ENCODE results near the gene DCAF15.
A peak's percentile ranks its signal among the peaks of the same experiment; 100 is the strongest.

Gene DCAF15

DNA sequence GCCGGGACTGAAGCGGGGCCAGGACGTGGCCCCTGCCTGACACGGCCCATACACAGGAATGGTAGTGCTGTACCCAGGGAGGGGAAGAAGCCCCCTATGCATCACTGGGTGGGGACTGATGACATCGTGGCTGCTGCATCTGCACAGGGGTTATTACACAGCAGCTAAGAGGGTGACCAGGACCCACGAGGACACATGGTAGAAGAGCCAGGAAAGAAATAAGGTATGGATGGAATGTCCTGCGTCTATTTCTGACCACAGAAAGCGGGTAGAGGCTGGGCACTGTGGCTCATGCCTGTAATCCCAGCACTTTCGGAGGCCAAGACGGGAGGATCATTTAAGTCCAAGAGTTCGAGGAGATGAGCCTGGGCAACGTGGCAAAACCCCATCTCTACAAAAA, 24.1 kb downstream of the DCAF15 start:
- no peak for DNase-seq (ENCODE audit: low spot score)

DNA sequence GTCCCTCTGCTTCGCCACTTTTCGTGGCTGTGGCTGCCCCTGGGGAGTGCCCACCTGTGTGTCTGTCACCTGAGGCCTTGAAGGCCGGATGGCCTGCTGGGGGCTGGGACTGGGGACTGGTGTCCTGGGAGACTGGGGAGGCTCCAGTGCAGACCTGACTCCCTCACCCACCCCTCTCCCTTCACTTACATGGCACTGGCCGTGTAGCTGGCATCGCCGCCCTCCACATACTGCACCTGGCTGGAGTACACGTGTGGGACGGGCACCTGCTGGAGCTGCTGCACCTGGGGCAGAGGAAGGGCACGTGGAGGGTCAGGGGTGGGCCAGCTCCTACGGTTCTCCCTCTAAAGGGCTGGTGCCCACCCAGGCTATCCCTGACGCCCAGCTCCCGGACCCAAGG, 25.5 kb downstream of the DCAF15 start:
- no peak for DNase-seq (ENCODE audit: low spot score)

DNA sequence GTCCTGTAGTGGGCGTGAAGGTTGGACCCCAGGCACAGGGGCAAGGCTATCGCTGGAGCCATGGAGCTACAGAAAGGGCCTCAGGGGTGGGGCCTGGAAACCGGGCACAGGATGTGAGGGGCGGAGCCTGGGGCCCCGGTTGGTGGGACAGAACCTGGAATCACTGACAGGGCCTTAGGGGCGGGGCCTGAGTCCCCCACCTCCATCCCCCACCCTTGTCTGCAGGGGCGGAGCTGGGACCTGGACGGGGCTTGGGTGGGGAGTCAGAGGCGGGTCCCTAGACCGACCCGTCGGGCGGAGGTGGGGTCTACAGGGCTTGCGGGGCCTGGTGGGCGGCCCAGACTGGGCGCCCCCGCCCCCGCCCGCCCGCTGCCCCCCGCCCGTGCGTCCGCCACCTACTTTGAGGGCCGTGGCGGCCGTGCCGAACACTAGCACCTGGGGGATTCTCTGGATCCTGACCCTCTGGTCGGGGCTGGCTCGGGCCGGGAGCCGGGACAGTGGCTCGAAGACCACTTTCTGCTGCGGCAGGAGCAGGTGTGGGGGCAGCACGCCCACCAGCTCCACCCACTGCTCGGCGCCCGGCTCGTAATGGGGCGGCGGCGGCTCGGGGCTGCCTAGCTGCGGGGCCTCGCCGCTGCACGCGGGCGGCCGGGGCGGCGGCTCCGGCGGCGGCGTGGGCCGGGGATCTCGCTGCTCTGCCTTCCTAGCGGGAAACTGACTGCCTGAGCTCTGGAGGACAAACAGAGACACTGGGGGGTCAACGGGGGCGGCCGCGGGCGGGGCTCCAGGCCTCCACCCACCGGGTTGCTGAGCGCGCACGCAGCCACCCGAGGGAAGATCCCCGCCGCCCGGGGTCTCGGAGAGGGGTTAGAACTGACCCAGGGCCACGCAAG, 26.3 kb downstream of the DCAF15 start:
- peak; percentile 53 for DNase-seq (ENCODE audit: low spot score)

DNA sequence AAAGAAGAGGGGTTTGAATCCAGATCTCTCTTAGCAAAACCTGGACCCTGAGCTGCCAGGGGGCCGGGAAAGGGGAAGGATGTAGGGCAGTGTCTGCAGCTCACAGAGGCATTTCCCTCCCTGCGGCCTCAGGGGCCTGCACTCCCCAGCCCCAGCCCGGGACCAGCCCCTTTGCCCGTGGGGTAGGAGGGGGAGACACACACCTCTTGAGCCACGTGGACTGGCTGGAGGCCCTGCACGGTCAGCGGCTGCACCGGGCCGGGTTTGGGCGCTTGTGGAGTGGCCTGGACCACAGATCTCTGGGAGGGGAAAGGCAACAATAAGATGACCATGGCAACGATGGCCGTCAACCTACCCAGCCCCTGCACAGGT, 26.9 kb downstream of the DCAF15 start:
- DNase-seq (ENCODE audit: low spot score): no peak

DNA sequence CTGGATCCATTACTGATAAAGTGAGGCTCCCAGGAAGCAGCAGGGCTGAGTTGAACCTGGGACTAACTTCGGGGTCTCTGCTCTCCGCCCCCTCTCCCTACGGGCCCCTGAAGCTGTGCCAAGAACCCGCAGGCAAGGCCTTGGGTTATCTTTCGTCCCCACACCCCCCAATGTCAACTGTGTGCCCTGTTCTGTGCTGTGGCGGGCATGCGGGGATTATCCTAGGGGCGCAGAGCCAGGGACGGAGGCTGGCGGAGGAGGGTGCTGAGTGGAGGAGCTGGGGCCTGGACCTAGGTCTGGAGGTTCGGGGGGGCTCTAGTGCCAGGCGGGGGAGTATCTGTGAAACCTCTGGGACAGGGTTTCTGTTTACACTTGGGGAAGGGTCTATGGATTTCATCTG, 27.4 kb downstream of the DCAF15 start:
- no peak for DNase-seq (ENCODE audit: low spot score)

DNA sequence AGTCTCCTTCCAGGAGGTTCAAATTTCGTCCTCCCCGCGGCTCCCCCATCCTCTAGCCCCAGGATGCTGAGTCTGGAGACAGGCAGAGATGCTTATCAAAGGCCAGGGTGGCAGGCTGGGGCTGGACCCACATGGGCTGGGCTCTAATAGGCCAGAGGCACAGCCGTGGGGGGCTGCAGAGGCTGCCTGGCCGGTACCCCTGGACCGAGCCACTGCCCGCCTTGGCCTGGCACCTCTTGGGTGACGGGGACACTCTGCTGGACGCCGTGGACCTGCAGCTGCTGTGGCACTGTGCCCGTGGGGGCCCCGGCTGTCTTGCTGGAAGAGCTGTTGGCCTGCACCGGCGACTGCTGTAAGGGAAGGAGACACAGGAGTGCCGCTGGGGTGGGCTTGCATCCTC, 28.0 kb downstream of the DCAF15 start:
- DNase-seq (ENCODE audit: low spot score): no peak

DNA sequence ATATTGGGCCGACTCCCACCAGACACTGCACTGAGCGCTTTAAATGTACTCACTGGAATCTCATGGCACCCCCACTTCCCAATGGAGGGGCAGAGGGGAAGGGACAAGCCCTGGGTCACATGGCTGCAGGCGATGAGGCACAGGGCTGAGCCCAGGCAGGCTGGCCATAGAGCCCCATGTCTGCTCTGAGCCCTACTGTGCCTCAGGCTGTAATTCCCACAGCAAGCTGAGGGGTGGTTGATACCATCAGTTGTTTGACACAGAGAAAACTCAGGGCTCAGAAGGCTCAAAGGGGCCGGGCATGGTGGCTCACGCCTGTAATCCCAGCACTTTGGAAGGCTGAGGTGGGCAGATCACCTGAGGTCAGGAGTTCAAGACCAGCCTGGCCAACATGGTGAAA, 28.7 kb downstream of the DCAF15 start:
- DNase-seq (ENCODE audit: low spot score): no peak

DNA sequence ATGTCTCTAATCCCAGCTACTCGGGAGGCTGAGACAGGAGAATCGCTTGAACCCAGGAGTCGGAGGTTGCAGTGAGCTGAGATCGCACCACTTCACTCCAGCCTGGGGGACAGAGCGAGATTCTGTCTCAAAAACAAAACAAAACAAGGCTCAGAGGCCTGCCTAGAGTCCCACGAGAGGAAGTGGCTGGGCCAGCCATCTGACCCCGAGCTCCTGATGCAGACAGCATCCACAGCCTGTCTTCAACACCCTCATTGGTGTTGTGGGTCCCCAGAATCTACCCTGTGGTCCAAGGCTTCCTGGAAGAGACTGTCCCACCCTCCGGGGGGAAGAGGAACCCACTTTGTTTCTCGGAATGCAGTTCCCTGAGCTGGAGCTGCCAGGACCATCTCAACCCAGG, 29.2 kb downstream of the DCAF15 start:
- no peak for DNase-seq (ENCODE audit: low spot score)

DNA sequence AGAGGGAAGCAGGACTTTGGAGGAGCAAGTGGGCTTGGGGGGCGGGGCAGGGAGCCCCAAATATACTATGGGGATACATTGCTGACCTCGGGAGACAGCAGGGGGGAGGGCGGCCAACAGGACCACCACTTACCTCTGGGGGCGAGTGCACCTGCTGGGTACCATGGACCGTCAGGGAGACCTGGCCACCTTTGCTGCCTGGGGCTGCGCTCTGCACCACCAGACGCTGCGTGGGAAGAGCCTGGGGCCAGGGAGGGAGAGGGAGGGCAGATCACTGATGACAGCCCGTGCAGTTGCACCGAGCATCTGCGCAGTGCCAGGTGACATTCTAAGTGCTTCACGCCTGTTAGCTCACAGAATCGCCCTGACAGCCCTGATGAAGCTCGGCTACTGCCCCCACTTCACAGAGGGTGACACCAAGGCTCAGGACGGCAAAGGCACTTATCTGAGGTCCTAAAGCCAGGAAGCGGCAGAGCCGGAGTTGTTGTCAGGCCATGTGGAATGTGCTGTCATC, 29.7 kb downstream of the DCAF15 start:
- no peak for DNase-seq (ENCODE audit: low spot score)

DNA sequence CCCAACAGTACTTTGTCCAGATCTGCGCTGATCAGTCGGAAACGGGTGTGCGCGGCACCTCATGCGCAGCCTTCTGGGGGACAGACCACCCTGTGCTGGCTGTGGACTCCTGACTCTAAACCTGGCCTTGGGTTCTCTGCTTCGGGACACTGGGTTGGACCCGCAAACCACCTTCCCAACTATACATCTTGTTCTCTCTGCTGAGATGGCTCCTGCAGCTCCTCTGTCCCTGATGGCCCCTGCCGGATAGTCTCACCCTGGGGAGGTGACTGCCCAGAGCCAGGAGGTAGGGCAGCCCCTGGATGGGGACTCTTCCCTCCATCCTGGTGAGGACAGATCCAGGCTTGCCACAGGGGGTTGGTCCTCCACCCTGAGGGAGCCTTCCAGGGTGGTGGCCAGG, 30.5 kb downstream of the DCAF15 start:
- no peak for DNase-seq (ENCODE audit: low spot score)

DNA sequence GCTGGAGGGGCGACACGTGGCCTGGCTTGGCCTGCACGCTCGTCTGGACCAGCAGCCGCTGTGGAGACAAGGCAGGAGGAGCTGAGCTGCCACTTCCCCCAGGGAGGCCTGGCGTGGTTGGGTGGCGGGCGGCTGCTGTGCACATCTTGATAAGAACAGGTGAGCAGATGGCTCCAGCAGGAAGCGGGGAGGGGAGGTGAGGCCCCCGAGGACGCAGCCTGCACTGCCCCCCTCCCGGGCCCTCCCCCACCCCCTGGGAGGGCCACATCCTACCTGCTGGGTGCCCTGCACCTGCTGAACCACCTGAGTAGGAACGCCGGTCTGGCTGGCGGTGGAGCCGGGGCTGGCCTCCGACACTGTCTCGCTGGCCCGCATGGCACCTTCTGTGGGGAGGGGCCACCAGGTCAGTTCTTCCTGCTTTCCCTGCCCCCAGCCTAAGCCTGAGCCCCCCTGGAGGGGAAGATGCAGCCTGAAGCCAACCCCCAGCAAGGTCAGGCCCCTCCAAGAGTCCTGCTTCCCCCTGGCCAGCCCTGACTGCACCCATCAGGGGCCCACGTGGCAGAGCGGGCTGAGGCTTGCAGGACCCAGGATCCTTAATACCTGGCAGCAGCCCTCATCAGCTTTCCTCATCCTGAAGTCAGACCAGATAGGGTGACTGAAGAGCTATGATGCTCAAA, 31.0 kb downstream of the DCAF15 start:
- no peak for DNase-seq (ENCODE audit: low spot score)

DNA sequence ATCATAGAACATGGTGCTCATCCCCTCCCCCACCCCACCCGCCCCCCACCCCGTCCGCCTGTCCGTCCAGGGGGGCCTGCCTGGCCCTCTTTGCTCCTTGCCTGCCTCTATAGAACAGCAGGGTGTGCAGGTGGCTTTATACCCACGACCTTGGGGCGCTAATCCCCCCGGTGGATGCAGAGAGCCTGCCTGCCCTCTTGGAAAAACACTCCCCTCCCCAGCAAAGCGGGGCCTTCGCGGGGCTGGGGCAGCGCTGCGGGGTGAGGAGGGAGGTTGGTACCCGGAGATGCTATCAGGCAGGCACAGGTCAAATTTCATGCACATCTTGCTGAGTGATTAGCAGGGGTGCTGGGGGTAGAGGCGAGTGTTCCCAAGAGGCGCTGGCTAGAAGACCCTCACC, 31.9 kb downstream of the DCAF15 start:
- no peak for DNase-seq (ENCODE audit: low spot score)

DNA sequence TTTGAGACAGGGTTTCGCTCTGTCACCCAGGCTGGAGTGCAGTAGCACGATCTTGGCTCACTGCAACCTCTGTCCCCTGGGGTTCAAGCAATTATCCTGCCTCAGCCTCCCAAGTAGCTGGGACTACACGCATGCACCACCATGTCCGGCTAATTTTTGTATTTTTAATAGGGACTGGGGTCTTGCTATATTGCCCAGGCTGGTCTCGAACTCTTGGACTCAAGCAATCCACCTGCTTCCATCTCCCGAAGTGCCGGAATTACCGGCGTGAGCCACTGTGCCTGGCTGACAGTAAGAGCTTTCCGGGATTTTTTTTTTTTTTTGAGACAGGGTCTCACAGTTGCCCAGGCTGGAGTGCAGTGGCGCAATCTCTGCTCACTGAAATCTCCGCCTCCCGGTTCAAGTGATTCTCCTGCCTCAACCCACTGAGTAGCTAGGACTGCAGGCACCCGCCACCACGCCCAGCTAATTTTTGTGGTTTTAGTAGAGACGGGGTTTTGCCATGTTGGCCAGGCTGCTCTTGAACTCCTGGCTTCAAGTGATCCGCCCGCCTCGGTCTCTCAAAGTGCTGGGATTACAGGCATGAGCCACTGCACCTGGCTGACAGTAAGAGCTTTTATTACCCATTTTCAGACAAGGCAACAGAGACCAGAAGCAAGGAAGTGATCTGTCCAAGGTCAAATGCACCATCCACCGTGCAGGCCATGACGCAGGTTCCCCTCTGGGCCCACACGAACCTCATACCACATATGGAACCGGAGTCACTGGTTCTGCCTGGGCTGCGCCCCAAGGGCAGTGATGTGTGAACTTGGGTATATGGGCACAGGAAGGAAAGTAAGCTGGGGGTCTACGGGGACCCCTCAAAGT, 32.8 kb downstream of the DCAF15 start:
- DNase-seq (ENCODE audit: low spot score): no peak

DNA sequence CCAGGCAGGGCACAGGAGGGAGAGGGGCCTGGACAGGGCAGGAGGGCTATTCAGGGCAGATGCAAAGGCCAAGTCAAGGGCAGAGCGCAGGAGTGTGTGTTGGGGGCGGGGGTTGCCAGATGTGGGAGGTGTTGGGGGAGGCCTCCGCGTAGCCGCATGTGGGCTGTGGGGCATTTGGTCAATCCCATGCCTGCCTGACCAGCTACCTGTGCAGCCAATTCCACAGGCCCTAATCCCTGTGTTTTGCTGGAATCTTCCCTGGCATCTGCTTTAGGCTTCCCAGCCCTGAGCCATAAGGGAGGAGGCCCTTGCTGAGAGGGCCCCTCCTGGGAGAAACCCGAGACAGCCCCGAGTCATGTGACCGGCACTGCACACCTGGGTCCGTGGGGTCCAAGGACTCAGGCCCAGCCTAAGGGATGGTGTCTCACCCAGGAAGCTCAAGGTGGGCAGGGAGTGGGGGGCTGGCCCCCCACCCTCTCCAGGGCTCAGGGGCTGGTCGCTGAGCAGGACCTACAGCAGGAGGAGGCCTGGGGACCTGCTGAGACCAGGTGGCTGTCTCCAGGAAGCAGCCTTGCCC, 33.5 kb downstream of the DCAF15 start:
- DNase-seq (ENCODE audit: low spot score): no peak

DNA sequence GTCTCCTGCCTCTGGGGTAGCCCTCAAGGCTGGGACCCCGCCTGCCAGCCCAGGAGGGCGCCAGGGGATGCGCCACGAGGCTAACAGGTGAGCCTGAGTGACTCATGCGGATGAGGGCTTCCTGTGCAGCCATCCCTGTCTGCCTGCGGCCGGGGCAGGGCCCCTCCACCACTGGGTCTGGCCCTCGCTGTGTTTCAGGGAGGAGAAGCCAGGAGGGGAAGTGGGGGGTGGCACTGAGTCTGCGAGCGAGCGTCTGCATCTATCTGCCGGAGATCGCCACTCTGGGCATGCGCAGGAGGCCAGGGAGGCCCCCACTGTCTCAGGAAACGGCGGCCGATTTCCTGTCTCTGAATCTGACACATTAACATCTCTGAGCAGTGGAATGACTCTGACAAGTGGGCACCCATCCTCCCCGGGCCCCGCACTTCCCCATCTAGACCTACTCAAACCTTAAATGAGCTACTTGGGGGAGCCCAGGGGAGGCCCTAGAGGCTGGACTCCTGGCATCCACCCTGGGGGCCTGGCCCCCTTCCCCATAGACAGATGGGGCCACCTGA, 34.1 kb downstream of the DCAF15 start:
- peak; percentile 97 for DNase-seq (ENCODE audit: low spot score)

DNA sequence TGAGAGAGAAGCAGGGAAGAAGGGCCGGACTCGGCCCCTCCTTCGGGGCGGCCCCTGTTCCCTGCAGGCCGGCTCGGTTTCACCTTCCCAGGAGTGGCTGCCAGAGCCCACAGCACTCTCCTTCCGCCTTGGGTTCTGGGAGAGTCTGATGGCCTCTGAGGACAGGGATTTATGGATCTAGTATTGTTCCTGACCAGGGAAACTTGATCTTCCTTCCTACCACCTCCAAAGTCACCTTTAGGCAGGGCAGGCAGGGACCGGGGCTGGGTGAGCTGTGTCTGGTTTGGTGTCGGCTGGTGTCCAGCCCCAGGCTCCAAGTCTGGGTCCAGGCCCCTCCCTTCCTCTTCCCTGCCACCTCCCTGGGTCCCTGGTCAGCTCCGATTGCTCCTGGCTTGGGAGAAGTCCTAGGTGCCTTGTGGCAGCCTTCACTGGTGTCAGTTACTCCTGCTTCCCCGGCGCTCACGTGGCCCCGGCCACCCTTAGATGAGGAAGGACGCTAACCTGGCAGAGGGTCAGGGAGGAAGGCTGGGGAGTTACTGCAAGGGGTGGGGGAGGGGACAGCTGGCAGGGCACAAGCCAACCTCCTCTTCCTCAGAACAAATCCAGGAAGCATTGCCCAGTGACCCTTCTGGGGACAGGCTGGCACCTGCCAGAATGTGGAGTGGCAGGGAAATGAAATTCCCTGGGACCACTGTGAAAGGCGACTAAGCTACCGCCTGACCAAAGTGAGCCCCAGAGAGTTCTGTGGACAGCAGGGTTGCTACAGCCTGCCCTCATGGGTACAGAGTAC, 35.0 kb downstream of the DCAF15 start:
- no peak for DNase-seq (ENCODE audit: low spot score)

DNA sequence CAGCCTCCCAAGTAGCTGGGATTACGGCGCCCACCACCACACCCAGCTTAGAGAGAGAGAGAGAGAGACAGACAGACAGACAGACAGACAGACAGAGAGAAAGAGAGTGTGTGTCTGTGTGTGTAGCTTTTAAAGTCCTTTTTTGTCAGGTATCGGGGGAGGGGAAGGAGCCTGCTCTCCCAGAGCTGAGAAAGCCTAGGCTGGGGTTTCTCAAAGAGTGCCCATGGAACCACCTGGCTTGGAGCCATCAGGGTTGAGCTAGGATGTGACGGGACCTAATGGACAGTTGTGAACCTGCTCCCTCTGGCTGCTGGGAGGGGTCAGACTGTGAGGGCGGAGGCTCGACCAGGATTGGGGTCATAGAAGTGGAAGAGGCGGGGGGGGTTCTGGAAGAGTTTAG, 37.2 kb downstream of the DCAF15 start:
- DNase-seq (ENCODE audit: low spot score): no peak

DNA sequence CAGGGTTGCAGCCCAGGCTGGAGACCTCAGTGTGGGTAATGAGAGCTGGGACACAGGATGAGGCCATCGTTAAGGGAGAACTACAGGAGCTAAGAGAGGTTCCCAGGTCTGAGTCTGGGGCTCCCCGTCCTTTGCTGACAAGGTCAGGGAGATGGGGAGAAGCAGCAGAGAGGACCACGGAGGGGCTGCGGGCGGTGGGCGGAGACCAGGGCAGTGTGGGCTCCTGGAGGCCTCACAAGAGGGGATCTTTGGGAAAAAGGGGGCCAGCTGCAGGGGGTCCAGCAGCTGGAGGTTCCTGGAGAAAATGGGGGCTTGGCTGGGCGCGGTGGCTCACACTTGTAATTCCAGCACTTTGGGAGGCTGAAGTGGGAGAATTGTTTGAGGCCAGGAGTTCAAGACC, 37.8 kb downstream of the DCAF15 start:
- no peak for DNase-seq (ENCODE audit: low spot score)

DNA sequence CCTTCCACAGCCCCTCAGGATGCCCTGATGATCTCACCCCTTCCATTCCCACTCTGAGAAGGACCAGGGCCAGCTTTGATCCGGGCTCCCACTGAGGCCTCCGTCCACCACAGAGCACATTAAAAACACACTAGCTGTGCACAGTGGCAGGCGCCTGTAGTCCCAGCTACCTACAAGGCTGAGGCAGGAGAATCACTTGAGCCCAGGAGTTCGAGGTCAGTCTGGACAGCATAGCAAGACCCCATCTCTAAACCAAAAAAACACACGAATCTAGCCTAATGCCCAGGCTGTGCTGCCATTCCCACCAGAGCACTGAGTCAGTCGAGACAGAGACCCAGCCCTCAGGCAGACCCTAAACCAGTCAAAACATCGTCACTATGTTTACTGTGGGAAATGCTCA, 39.7 kb downstream of the DCAF15 start:
- DNase-seq (ENCODE audit: low spot score): no peak

DNA sequence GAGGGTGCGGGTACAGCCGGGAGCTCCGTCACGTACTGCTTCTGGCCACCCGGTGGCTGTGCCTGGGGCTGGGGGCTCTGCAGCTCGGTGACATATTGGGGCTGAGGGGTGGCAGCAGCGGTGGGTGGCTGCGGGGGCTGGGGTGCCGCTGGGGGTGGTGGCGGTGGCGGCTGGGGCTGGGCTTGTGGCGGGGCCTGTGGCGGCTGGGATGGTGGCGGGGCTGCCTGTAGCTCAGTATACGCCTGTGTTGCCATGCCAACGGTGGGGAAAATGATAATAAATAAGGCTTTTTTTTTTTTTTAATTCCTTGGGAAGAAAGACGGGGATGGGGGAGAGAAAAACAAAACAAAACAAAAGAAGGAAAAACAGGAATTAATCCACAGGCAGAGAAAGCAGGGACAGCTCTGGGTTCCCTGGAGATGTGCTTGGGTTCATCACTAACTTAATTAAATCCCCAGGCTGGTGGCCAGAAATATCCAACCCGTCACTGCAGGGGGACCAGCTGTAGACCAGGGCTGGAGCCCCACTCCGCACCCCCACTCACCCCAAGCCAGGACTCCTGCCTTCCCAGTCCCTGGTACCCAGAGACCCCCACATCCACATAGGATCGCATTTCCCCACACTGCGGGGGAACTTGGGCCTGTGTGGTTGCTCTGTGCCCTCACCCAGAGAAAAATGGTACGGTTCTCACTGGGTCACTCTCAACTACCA, 41.4 kb downstream of the DCAF15 start:
- no peak for DNase-seq (ENCODE audit: low spot score)
